ENCODE measurements around the gene CSH1. TPM values are rescaled to one million over a fixed set of nuclear protein-coding genes. Genes with fewer than 3 reads are reported as not detected.
A peak's percentile ranks its signal among the peaks of the same experiment; 100 is the strongest.
"Not testable (repeated sequence)": the region's sequence is repeated elsewhere in the genome, so short reads cannot be mapped to it uniquely, and the experiment has no call there.

CSH1 gene
- total RNA-seq, 2 donors from 2014 or later: 9.9 to 11.3 TPM

- DNase-seq; H3K27ac Mint-ChIP-seq; H3K9me3 ChIP-seq (ENCODE audit: control insufficient read depth, low read length, poor library complexity, severe bottlenecking); ATAC-seq; H3K4me1 Mint-ChIP-seq; H3K4me3 Mint-ChIP-seq; H3K36me3 Mint-ChIP-seq (ENCODE audit: low read depth): not testable (repeated sequence)
- H3K27me3 Mint-ChIP-seq: peaks cover 12% of the 10 kb centered on the region
Observed at GRCh38 chr17:63856425-63856824, 39.9 kb downstream of the CSH1 start.

GRCh38 chr17:63855185-63855584, 41.2 kb downstream of the CSH1 start:
- ATAC-seq: no peak
- DNase-seq: no peak
- no peaks in the 10 kb centered on the region for H3K36me3 Mint-ChIP-seq (ENCODE audit: low read depth)

GRCh38 chr17:63854709-63855108, 41.7 kb downstream of the CSH1 start:
- ATAC-seq (no peak), DNase-seq (no peak)
- Mint-ChIP-seq H3K27me3 (no peaks in the 10 kb centered on the region), H3K4me1 (peaks cover under 1% of the 10 kb centered on the region), H3K27ac (no peak overlapping the region), H3K36me3 (ENCODE audit: low read depth) (no peaks in the 10 kb centered on the region), H3K4me3 (no peak overlapping the region)
- no peaks in the 10 kb centered on the region for H3K9me3 ChIP-seq (ENCODE audit: control insufficient read depth, low read length, poor library complexity, severe bottlenecking)

More at GRCh38 chr17:63855185-63855584, 41.2 kb downstream of the CSH1 start:
- no peaks in the 10 kb centered on the region for H3K9me3 ChIP-seq (ENCODE audit: control insufficient read depth, low read length, poor library complexity, severe bottlenecking)
- H3K4me3 Mint-ChIP-seq: no peak overlapping the region
- no peaks in the 10 kb centered on the region for H3K4me1 Mint-ChIP-seq
- peaks cover 3% of the 10 kb centered on the region for H3K27me3 Mint-ChIP-seq
- H3K27ac Mint-ChIP-seq: no peak overlapping the region

GRCh38 chr17:63853260-63853659, 43.1 kb downstream of the CSH1 start:
- Mint-ChIP-seq H3K36me3 (ENCODE audit: low read depth) (no peaks in the 10 kb centered on the region), H3K4me3 (no peak overlapping the region), H3K4me1 (peaks cover 6% of the 10 kb centered on the region), H3K27ac (no peak overlapping the region), H3K27me3 (no peaks in the 10 kb centered on the region)
- ATAC-seq (no peak), DNase-seq (no peak)
- no peaks in the 10 kb centered on the region for H3K9me3 ChIP-seq (ENCODE audit: control insufficient read depth, low read length, poor library complexity, severe bottlenecking)

- Mint-ChIP-seq H3K4me1 (peaks cover 14% of the 10 kb centered on the region), H3K4me3 (no peak overlapping the region), H3K27ac (no peak overlapping the region), H3K36me3 (ENCODE audit: low read depth) (no peaks in the 10 kb centered on the region), H3K27me3 (no peaks in the 10 kb centered on the region)
- DNase-seq: no peak
- H3K9me3 ChIP-seq (ENCODE audit: control insufficient read depth, low read length, poor library complexity, severe bottlenecking): no peaks in the 10 kb centered on the region
- no peak for ATAC-seq
Observed at GRCh38 chr17:63850401-63850800, 46.0 kb downstream of the CSH1 start.

GRCh38 chr17:63848834-63849689, 47.3 kb downstream of the CSH1 start:
- H3K4me1 Mint-ChIP-seq: peaks cover 16% of the 10 kb centered on the region
- peak; percentile 98 for ATAC-seq
- H3K4me3 Mint-ChIP-seq: peak overlapping the region; percentile 70
- no peaks in the 10 kb centered on the region for H3K27me3 Mint-ChIP-seq
- peak overlapping the region; percentile 17 for H3K27ac Mint-ChIP-seq
- H3K9me3 ChIP-seq (ENCODE audit: control insufficient read depth, low read length, poor library complexity, severe bottlenecking): no peaks in the 10 kb centered on the region
- DNase-seq: peak; percentile 88 to 96 (median 89)
- no peaks in the 10 kb centered on the region for H3K36me3 Mint-ChIP-seq (ENCODE audit: low read depth)

- no peaks in the 10 kb centered on the region for H3K27me3 Mint-ChIP-seq
- no peak for ATAC-seq
- no peaks in the 10 kb centered on the region for H3K9me3 ChIP-seq (ENCODE audit: control insufficient read depth, low read length, poor library complexity, severe bottlenecking)
- no peak for DNase-seq
- H3K36me3 Mint-ChIP-seq (ENCODE audit: low read depth): no peaks in the 10 kb centered on the region
- peak overlapping the region; percentile 80 for H3K4me3 Mint-ChIP-seq
- H3K4me1 Mint-ChIP-seq: peaks cover 21% of the 10 kb centered on the region
- H3K27ac Mint-ChIP-seq: peak overlapping the region; percentile 17
Observed at GRCh38 chr17:63847525-63848249, 48.7 kb downstream of the CSH1 start.

- Mint-ChIP-seq H3K4me1 (peaks cover 34% of the 10 kb centered on the region), H3K4me3 (no peak overlapping the region), H3K36me3 (ENCODE audit: low read depth) (no peaks in the 10 kb centered on the region), H3K27me3 (no peaks in the 10 kb centered on the region), H3K27ac (no peak overlapping the region)
- no peaks in the 10 kb centered on the region for H3K9me3 ChIP-seq (ENCODE audit: control insufficient read depth, low read length, poor library complexity, severe bottlenecking)
- ATAC-seq: no peak
- DNase-seq: no peak
Observed at GRCh38 chr17:63845509-63845908, 50.9 kb downstream of the CSH1 start.

Other genes starting within 250 kb of the CSH1 start
- gene LIMD2, start 196.4 kb downstream of the CSH1 start, total RNA-seq: 100 to 1,000 TPM; 451 to 473 TPM
- 10 to 100 TPM; 44.5 to 50.2 TPM for gene STRADA, start 154.8 kb downstream of the CSH1 start, total RNA-seq
- 10 to 100 TPM; 32.6 to 33.5 TPM for gene CCDC47, start 123.0 kb downstream of the CSH1 start, total RNA-seq
- gene DDX42, start 122.4 kb downstream of the CSH1 start, total RNA-seq: 10 to 100 TPM; 81.6 to 93.6 TPM
- gene PSMC5, start 69.1 kb downstream of the CSH1 start, total RNA-seq: 10 to 100 TPM; 83.5 to 92.2 TPM
- 10 to 100 TPM; 44.2 to 54.3 TPM for gene FTSJ3, start 68.9 kb downstream of the CSH1 start, total RNA-seq
- 100 to 1,000 TPM in 1 of 2 donors, 10 to 100 TPM in 1; 95.3 to 106 TPM for gene SMARCD2, start 53.9 kb downstream of the CSH1 start, total RNA-seq
- gene CSH2, start 22.9 kb downstream of the CSH1 start, total RNA-seq: 1 to 10 TPM; 3.6 to 4.0 TPM
- gene GH2, start 14.6 kb downstream of the CSH1 start, total RNA-seq: not detected
- not detected for gene CSHL1, start 14.7 kb upstream of the CSH1 start, total RNA-seq
- not detected for gene GH1, start 22.3 kb upstream of the CSH1 start, total RNA-seq
- 10 to 100 TPM; 19.5 to 31.1 TPM for gene CD79B, start 35.8 kb upstream of the CSH1 start, total RNA-seq
- gene SCN4A, start 76.3 kb upstream of the CSH1 start, total RNA-seq: under 1 TPM; 0.02 to 0.16 TPM
- gene PRR29, start 101.8 kb upstream of the CSH1 start, total RNA-seq: 1 to 10 TPM; 1.7 to 3.3 TPM
- 100 to 1,000 TPM; 113 to 115 TPM for gene ICAM2, start 124.1 kb upstream of the CSH1 start, total RNA-seq
- 100 to 1,000 TPM; 185 to 196 TPM for gene ERN1, start 233.6 kb upstream of the CSH1 start, total RNA-seq